Nephron progenitor cell (in vitro differentiated cells): ENCODE data around the gene IPMK.
A peak's percentile ranks its signal among the peaks of the same experiment; 100 is the strongest.
"Not testable (repeated sequence)": the region's sequence is repeated elsewhere in the genome, so short reads cannot be mapped to it uniquely, and the experiment has no call there.

ENCODE experiments used
- DNase-seq: peaks from one replicate; pipeline ENCODE4 v3.0.0; 2021
- H3K27ac Mint-ChIP-seq: 2 replicates; pipeline ENCODE4 v1.8.0; 2021; ENCODE audit warnings: mild to moderate bottlenecking, moderate library complexity, mixed read lengths
- H3K27me3 Mint-ChIP-seq: 2 replicates; pipeline ENCODE4 v1.8.0; 2021; ENCODE audit warnings: mild to moderate bottlenecking, low read depth, mixed read lengths; ENCODE audit not compliant: poor library complexity
- H3K36me3 Mint-ChIP-seq: 2 replicates; pipeline ENCODE4 v1.8.0; 2021; ENCODE audit warnings: low read depth, mixed read lengths
- H3K4me1 Mint-ChIP-seq: 2 replicates; pipeline ENCODE4 v1.8.0; 2021; ENCODE audit warnings: mixed read lengths
- H3K4me3 Mint-ChIP-seq: 2 replicates; pipeline ENCODE4 v1.8.0; 2021; ENCODE audit warnings: mild to moderate bottlenecking, moderate library complexity, mixed read lengths
- H3K9me3 Mint-ChIP-seq: 2 replicates; pipeline ENCODE4 v1.8.0; 2021; ENCODE audit warnings: mild to moderate bottlenecking, moderate library complexity, mixed read lengths
- TF ChIP-seq, protein P1 (sequence below): fragments of 200-600 bp; sonication (generic); IDR thresholded peaks from 2 replicates; pipeline ENCODE4 v1.5.0; 2021; ENCODE audit warnings: antibody characterized with exemption

The IPMK gene

DNA sequence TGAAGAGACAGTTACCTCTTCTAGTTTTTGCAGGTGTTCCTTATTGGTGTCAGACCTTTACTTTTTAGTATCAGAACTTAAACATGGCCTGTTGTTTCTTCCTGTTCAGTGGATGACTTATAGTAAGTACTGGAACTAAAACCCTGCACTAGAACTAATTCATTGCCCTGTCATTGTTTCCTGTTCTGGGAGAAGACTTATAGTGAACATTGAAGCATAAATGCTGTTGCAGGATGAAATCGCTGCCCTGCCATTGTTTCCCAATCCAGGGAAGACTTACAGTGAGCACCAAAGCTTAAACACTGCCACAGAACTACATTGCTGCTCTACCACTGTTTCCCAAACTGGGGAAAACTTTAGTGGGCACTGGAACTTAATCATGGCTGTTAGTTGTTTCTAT is 13.1 kb downstream of the IPMK start:
- DNase-seq, result no peak
- H3K27ac Mint-ChIP-seq, result no peak overlapping the region
- peaks cover 95% of the 10 kb centered on the region for H3K9me3 Mint-ChIP-seq
- TF ChIP-seq, protein P1, sequence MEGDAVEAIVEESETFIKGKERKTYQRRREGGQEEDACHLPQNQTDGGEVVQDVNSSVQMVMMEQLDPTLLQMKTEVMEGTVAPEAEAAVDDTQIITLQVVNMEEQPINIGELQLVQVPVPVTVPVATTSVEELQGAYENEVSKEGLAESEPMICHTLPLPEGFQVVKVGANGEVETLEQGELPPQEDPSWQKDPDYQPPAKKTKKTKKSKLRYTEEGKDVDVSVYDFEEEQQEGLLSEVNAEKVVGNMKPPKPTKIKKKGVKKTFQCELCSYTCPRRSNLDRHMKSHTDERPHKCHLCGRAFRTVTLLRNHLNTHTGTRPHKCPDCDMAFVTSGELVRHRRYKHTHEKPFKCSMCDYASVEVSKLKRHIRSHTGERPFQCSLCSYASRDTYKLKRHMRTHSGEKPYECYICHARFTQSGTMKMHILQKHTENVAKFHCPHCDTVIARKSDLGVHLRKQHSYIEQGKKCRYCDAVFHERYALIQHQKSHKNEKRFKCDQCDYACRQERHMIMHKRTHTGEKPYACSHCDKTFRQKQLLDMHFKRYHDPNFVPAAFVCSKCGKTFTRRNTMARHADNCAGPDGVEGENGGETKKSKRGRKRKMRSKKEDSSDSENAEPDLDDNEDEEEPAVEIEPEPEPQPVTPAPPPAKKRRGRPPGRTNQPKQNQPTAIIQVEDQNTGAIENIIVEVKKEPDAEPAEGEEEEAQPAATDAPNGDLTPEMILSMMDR, result no peak
- peaks cover 2% of the 10 kb centered on the region for H3K27me3 Mint-ChIP-seq
- no peaks in the 10 kb centered on the region for H3K4me1 Mint-ChIP-seq
- H3K4me3 Mint-ChIP-seq, result no peak overlapping the region
- H3K36me3 Mint-ChIP-seq, result peaks cover 98% of the 10 kb centered on the region

DNA sequence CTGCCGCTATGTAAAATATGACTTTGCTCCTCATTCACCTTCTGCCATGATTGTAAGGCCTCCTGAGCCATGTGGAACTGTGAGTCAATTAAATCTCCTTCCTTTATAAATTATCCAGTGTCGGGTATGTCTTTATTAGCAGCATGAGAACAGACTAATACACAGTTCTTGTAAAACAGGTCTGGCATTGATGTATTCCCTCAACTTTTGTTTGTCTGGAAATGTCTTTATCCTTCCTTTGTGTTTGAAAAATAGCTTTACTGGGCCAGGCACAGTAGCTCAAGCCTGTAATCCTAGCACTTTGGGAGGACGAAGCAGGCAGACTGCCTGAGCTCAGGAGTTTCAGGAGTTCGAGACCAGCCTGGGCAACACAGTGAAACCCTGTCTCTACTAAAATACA is 14.5 kb downstream of the IPMK start:
- Mint-ChIP-seq H3K4me3 (no peak overlapping the region), H3K4me1 (no peaks in the 10 kb centered on the region), H3K27ac (no peak overlapping the region), H3K36me3 (peaks cover 96% of the 10 kb centered on the region), H3K9me3 (peaks cover 95% of the 10 kb centered on the region), H3K27me3 (no peaks in the 10 kb centered on the region)
- DNase-seq, result no peak
- TF ChIP-seq, protein P1, result no peak

DNA sequence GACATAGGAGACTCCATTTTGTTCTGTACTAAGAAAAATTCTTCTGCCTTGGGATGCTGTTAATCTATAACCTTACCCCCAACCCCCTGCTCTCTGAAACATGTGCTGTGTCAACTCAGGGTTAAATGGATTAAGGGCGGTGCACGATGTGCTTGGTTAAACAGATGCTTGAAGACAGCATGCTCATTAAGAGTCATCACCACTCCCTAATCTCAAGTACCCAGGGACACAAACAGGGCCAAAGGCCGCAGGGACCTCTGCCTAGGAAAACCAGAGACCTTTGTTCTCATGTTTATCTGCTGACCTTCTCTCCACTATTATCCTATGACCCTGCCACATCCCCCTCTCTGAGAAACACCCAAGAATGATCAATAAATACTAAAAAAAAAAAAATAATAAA is 23.0 kb downstream of the IPMK start:
- not testable (repeated sequence) for H3K27ac Mint-ChIP-seq, H3K4me3 Mint-ChIP-seq, DNase-seq, H3K4me1 Mint-ChIP-seq, H3K27me3 Mint-ChIP-seq
- Mint-ChIP-seq H3K36me3 (peaks cover 68% of the 10 kb centered on the region), H3K9me3 (peaks cover 71% of the 10 kb centered on the region)

DNA sequence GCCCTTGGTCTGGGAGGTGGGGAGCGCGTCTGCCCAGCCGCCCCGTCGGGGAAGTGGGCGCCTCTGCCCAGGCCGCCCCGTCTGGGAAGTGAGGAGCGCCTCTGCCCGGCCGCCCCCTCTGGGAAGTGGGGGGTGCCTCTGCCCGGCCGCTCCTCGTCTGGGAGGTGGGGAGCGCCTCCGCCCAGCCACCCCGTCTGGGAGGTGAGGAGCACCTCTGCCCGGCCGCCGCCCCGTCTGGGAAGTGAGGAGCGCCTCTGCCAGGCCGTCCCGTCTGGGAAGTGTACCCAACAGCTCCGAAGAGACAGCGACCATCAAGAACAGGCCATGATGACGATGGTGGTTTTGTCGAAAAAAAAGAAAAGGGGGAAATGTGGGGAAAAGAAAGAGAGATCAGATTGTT is 23.5 kb downstream of the IPMK start:
- H3K9me3 Mint-ChIP-seq, result peaks cover 67% of the 10 kb centered on the region
- H3K27ac Mint-ChIP-seq, H3K27me3 Mint-ChIP-seq, H3K4me1 Mint-ChIP-seq, DNase-seq, H3K4me3 Mint-ChIP-seq: not testable (repeated sequence)
- peaks cover 68% of the 10 kb centered on the region for H3K36me3 Mint-ChIP-seq

GRCh38 chr10:58243801-58244200 is 23.9 kb downstream of the IPMK start:
- Mint-ChIP-seq H3K36me3 (peaks cover 66% of the 10 kb centered on the region), H3K9me3 (peaks cover 63% of the 10 kb centered on the region)
- not testable (repeated sequence) for H3K4me1 Mint-ChIP-seq, DNase-seq, H3K27me3 Mint-ChIP-seq, H3K4me3 Mint-ChIP-seq, H3K27ac Mint-ChIP-seq

DNA sequence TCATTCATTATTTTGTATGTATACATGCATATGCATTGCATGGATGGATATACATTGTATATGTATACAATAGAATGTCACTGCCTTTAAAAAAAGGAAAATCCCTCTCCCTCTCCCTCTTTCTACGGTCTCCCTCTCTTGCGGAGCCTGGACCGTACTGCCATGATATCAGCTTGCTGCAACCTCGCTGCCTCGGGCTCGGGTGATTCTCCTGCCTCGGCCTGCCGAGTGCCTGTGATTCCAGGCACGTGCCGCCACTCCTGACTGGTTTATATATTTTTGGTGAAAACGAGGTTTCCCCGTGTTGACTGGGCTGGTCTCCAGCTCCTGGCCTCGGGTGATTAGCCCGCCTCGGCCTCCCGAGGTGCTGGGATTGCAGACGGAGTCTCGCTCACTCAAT is 24.4 kb downstream of the IPMK start:
- H3K9me3 Mint-ChIP-seq, result peaks cover 57% of the 10 kb centered on the region
- H3K4me3 Mint-ChIP-seq, result no peak overlapping the region
- no peak for DNase-seq
- no peak overlapping the region for H3K27ac Mint-ChIP-seq
- H3K4me1 Mint-ChIP-seq, result peaks cover 8% of the 10 kb centered on the region
- no peaks in the 10 kb centered on the region for H3K27me3 Mint-ChIP-seq
- H3K36me3 Mint-ChIP-seq, result peaks cover 61% of the 10 kb centered on the region
- TF ChIP-seq, protein P1, result no peak

GRCh38 chr10:58241346-58241745 is 26.3 kb downstream of the IPMK start:
- Mint-ChIP-seq H3K27me3 (no peaks in the 10 kb centered on the region), H3K4me1 (peaks cover 8% of the 10 kb centered on the region), H3K9me3 (peaks cover 44% of the 10 kb centered on the region), H3K4me3 (no peak overlapping the region), H3K36me3 (peaks cover 80% of the 10 kb centered on the region), H3K27ac (peak overlapping the region; percentile 2)
- no peak for DNase-seq
- TF ChIP-seq, protein P1, result no peak
